ENCODE results near the gene NAPA.

NAPA gene

DNA sequence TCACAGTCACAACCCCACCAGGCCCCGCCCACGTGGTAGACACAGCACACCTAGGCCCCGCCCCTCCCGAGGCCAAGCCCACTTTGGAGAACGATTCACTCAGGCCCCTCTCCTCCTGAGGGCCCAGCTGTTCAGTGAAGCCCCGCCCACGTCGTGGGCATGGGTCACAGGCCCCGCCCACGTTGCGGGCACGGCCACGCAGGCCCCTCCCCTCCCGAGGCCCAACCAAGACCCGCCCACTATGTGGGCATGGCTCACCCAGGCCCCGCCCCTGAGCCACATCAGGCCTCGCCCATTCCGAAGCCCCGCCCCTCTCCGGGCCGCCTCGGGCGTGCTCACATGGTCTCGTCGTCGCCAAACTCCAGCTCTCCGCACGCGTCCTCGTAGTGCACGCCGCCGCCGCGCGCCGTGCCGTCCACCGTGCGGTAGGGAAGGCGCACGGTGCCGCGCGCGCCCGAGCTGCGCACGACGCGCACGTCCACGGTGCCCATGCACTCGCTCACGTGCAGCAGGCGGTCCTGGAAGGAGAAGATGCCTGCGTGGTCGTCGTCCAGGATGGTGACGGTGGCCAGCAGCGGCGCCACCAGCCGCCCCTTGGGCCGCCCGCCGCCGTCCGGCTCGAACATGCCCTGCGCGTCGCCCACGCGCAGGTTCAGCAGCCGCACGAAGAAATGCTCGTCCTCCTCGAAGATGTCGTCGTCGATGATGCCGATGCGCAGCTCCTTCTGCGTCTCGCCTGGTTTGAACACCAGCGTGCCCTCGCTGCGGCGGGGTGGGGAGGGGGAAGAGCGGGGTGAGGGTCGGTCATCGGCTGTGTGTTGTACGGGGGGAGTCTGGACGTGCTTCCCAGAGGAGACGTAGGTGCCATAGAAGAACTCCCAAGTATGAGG lies 67.1 kb downstream of the NAPA start:
- no peaks in the 10 kb centered on the region for H4K20me1 ChIP-seq (ENCODE audit: insufficient read depth, low read length)
- no peak overlapping the region for H3K4me3 ChIP-seq (ENCODE audit: low read depth, low read length, poor library complexity, severe bottlenecking)
- no peak overlapping the region for H2AFZ ChIP-seq (ENCODE audit: low read length)
- no peaks in the 10 kb centered on the region; the same call in 1 of the 2 replicates for H3K27me3 ChIP-seq (ENCODE audit: insufficient read depth, low read length)
- H3K9me3 ChIP-seq (ENCODE audit: low read length): no peaks in the 10 kb centered on the region
- H3K36me3 ChIP-seq (ENCODE audit: insufficient read depth, low read length): no peaks in the 10 kb centered on the region
- H3K27ac ChIP-seq (ENCODE audit: low read depth, low read length, poor library complexity, severe bottlenecking): no peak overlapping the region
- H3F3A ChIP-seq (ENCODE audit: insufficient read depth, low read length): no peaks in the 10 kb centered on the region
- no peaks in the 10 kb centered on the region for H3K79me2 ChIP-seq (ENCODE audit: insufficient read depth, low read length)
- no peak overlapping the region for H3K9ac ChIP-seq (ENCODE audit: low read length)
- H3K9me2 ChIP-seq (ENCODE audit: low read depth, low read length): no peaks in the 10 kb centered on the region
- TF ChIP-seq, protein P1, sequence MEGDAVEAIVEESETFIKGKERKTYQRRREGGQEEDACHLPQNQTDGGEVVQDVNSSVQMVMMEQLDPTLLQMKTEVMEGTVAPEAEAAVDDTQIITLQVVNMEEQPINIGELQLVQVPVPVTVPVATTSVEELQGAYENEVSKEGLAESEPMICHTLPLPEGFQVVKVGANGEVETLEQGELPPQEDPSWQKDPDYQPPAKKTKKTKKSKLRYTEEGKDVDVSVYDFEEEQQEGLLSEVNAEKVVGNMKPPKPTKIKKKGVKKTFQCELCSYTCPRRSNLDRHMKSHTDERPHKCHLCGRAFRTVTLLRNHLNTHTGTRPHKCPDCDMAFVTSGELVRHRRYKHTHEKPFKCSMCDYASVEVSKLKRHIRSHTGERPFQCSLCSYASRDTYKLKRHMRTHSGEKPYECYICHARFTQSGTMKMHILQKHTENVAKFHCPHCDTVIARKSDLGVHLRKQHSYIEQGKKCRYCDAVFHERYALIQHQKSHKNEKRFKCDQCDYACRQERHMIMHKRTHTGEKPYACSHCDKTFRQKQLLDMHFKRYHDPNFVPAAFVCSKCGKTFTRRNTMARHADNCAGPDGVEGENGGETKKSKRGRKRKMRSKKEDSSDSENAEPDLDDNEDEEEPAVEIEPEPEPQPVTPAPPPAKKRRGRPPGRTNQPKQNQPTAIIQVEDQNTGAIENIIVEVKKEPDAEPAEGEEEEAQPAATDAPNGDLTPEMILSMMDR (IDR thresholded peaks at IDR 0.05; ENCODE audit: low read length): no peak
- no peak for TF ChIP-seq EZH2 (IDR thresholded peaks at IDR 0.05; ENCODE audit: borderline replicate concordance, low read length)
- H3K4me2 ChIP-seq (ENCODE audit: low read length): no peak overlapping the region
- peaks cover 4% of the 10 kb centered on the region for H3K4me1 ChIP-seq (ENCODE audit: insufficient read depth, low read length, severe bottlenecking)

GRCh38 chr19:47446534-47447469 lies 68.1 kb downstream of the NAPA start:
- Histone ChIP-seq H3K79me2 (ENCODE audit: insufficient read depth, low read length) (no peaks in the 10 kb centered on the region), H2AFZ (ENCODE audit: low read length) (no peak overlapping the region), H3F3A (ENCODE audit: insufficient read depth, low read length) (no peaks in the 10 kb centered on the region), H4K20me1 (ENCODE audit: insufficient read depth, low read length) (no peaks in the 10 kb centered on the region), H3K9ac (ENCODE audit: low read length) (no peak overlapping the region), H3K27me3 (ENCODE audit: insufficient read depth, low read length) (no peaks in the 10 kb centered on the region; the same call in 1 of the 2 replicates), H3K4me3 (ENCODE audit: low read depth, low read length, poor library complexity, severe bottlenecking) (no peak overlapping the region), H3K36me3 (ENCODE audit: insufficient read depth, low read length) (no peaks in the 10 kb centered on the region), H3K9me2 (ENCODE audit: low read depth, low read length) (no peaks in the 10 kb centered on the region), H3K4me2 (ENCODE audit: low read length) (no peak overlapping the region), H3K27ac (ENCODE audit: low read depth, low read length, poor library complexity, severe bottlenecking) (no peak overlapping the region), H3K9me3 (ENCODE audit: low read length) (no peaks in the 10 kb centered on the region), H3K4me1 (ENCODE audit: insufficient read depth, low read length, severe bottlenecking) (peaks cover 4% of the 10 kb centered on the region)
- TF ChIP-seq EZH2 (IDR thresholded peaks at IDR 0.05; ENCODE audit: borderline replicate concordance, low read length): no peak
- TF ChIP-seq, protein P1 (IDR thresholded peaks at IDR 0.05; ENCODE audit: low read length): no peak

DNA sequence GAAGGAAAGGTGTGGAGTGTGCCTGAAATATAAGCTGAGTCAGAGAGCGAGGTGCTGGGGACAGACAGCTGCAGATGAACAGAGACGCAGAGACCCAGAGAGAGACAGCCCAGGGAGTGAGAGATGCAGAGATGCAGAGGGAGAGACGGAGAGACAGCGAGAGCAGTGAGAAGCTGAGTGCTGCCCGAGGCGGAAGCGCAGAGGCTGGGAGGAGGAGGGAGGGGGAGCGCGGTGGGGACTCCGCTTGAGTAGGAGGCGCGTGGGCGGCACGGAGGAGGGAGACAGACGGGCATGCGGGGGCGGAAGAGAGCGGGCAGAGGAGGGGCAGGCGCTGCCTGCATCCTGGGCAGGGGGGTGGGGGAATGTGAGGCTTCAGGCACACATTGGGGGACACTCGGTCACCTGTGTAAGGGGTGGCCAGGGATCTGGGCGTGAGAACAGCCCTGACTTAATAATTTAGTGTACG lies 68.9 kb downstream of the NAPA start:
- Histone ChIP-seq H3K27ac (ENCODE audit: low read depth, low read length, poor library complexity, severe bottlenecking) (no peak overlapping the region), H3K36me3 (ENCODE audit: insufficient read depth, low read length) (no peaks in the 10 kb centered on the region), H4K20me1 (ENCODE audit: insufficient read depth, low read length) (no peaks in the 10 kb centered on the region), H3K4me2 (ENCODE audit: low read length) (no peak overlapping the region), H3K27me3 (ENCODE audit: insufficient read depth, low read length) (no peaks in the 10 kb centered on the region; the same call in 1 of the 2 replicates), H3K9me2 (ENCODE audit: low read depth, low read length) (no peaks in the 10 kb centered on the region), H3K4me3 (ENCODE audit: low read depth, low read length, poor library complexity, severe bottlenecking) (no peak overlapping the region), H3F3A (ENCODE audit: insufficient read depth, low read length) (no peaks in the 10 kb centered on the region), H2AFZ (ENCODE audit: low read length) (no peak overlapping the region), H3K9me3 (ENCODE audit: low read length) (no peaks in the 10 kb centered on the region), H3K4me1 (ENCODE audit: insufficient read depth, low read length, severe bottlenecking) (peaks cover 4% of the 10 kb centered on the region), H3K9ac (ENCODE audit: low read length) (no peak overlapping the region), H3K79me2 (ENCODE audit: insufficient read depth, low read length) (no peaks in the 10 kb centered on the region)
- TF ChIP-seq, protein P1 (IDR thresholded peaks at IDR 0.05; ENCODE audit: low read length): no peak
- TF ChIP-seq EZH2 (IDR thresholded peaks at IDR 0.05; ENCODE audit: borderline replicate concordance, low read length): no peak
